GM15510 (cell line): ENCODE results near the gene MARCHF3.

ENCODE experiments used
- POLR2A ChIP-seq: IDR thresholded peaks from 3 replicates; pipeline ENCODE4 v1.6.1; 2011; ENCODE audit warnings: borderline replicate concordance; ENCODE audit not compliant: insufficient read length; ENCODE audit errors: extremely low read depth

MARCHF3 gene

GRCh38 chr5:126869005-126869451, 161.3 kb downstream of the MARCHF3 start:
- no peak for TF ChIP-seq POLR2A

- no peak for TF ChIP-seq POLR2A
Observed at GRCh38 chr5:126868338-126869004, 161.9 kb downstream of the MARCHF3 start.

GRCh38 chr5:126866851-126867636, 163.3 kb downstream of the MARCHF3 start:
- TF ChIP-seq POLR2A: no peak

DNA sequence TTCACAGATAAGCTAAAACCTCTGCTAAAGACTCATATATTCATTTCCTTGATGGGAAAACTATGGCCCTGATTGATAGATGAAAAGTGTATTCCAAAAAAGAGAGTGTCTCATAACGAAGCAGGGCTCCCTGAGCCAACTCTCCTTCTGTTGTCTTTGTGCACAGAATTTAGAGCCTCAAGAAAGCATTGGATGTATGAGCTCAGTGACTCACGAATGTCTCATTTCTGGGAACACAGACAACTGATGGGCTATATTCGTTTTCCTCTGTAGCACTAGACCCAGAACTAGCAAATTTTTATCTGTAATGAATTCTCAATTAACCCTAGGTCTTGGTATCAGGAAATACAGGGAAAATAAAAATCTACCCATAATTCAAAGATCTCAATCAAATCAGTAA, 165.1 kb downstream of the MARCHF3 start:
- no peak for TF ChIP-seq POLR2A

DNA sequence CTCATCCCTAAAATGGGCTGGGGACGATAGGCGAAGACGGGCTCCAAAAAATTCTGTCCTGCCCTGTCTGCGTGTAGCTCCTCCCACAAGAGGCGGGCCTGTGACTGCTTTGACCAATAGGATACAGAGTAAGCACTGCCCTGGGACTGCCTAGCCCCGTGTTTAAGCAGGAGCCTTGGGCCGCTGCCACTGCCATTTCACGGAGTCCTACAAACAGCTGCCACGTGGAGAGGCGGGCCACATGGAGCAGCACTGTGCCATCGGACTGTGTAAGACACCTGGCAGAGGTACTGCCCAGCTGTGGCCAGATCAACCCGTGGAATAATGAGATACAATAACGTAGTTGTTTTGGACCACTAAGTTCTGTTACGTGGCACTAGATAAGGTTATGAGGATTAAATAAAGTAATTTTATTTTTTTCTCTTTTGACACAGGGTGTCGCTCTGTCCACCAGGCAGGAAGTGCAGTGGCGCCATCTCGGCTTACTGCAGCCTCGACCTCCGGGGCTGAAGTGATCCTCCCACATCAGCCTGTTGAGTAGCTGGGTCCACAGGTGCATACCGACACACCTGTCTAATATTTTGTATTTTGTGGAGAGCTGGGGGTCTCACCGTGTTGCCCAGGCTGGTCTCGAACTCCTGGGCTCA, 166.2 kb downstream of the MARCHF3 start:
- TF ChIP-seq POLR2A: no peak

GRCh38 chr5:126863402-126863801, 167.0 kb downstream of the MARCHF3 start:
- no peak for TF ChIP-seq POLR2A

DNA sequence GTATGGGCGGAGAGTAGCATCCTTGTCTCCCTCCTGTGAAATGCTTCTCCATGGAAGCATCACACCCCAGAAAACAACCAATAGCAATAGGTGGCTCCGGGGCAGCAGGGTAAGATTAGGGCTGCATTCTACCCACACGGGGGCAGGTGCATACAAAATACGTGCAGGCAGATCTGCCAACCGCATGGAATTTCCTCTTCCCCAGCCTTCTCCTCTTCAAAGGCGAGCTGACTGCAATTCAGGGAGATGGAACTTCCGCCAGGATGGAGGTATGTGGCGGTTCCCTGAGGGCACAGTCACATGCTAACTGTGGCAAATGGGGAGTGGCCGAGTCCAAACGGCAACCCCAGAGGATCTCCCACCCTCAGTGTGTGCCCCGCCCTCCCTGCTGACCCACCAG, 171.9 kb downstream of the MARCHF3 start:
- no peak for TF ChIP-seq POLR2A

GRCh38 chr5:126857472-126858410, 172.6 kb downstream of the MARCHF3 start:
- no peak for TF ChIP-seq POLR2A

- TF ChIP-seq POLR2A: no peak
Observed at GRCh38 chr5:126855266-126855665, 175.1 kb downstream of the MARCHF3 start.

DNA sequence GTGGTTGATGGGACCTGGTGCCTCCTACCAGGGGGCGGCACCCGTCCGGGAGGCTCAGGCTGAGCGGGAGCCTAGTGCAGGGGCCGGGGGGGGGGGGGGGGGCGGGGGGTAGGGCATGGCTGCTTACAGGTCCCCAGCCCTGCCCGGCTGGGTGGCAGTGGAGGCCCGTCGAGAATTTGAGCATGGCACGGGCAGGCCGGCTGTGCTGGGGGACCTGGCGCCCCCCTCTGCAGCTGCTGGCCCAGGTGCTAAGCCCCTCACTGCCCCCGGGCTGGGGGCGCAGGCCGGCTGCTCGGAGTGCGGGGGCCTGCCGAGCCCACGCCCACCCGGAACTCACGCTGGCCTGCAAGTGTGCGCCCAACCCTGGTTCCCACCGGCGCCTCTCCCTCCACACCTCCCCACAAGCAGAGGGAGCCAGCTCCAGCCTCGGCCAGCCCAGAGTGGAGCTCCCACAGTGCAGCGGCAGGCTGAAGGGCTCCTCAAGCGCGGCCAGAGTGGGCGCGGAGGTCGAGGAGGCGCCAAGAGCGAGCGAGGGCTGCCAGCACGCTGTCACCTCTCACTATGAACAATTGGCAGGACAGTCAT, 175.7 kb downstream of the MARCHF3 start:
- TF ChIP-seq POLR2A: no peak

GRCh38 chr5:126852841-126853271, 177.5 kb downstream of the MARCHF3 start:
- no peak for TF ChIP-seq POLR2A

- no peak for TF ChIP-seq POLR2A
Observed at GRCh38 chr5:126852091-126852571, 178.2 kb downstream of the MARCHF3 start.

DNA sequence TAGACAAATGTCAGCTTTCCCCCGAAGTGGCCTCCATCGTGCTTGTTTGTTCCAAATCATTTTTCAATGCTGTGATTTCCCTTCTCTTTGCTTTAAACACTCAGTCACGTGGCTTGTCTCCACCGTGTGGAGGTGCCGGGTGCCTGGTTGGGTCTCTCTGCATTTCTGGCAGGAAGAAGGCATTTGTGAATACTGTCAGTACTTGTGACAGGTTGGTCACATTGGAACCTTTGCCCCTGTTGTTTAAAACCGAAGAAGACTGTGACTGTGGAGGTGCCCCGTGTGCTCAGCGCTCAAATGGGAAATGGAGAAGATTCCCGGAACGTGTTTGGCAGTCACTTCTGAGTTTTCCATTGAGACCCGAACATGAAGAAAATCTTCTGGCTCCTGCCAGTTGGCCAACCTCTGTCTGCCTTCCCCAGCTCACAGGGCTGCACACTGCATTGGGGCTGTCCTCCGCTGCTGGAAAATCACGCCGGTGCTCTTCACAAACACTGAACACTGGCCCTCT, 178.8 kb downstream of the MARCHF3 start:
- no peak for TF ChIP-seq POLR2A

- no peak for TF ChIP-seq POLR2A
Observed at GRCh38 chr5:126849101-126849678, 181.2 kb downstream of the MARCHF3 start.

GRCh38 chr5:126848253-126848652, 182.1 kb downstream of the MARCHF3 start:
- TF ChIP-seq POLR2A: no peak
